HL-60 (cell line): ENCODE measurements around the gene ZSCAN5A.
"Not testable (repeated sequence)": the region's sequence is repeated elsewhere in the genome, so short reads cannot be mapped to it uniquely, and the experiment has no call there.

Source experiments
- DNase-seq, 2 experiments: peaks; one replicate each; pipeline ENCODE4 v3.0.0-alpha.2; 2010 to 2020; ENCODE audit warnings: low read depth in 1 of 2, low spot score in 1 of 2
- H3K27ac ChIP-seq: fragments of 250-450 bp; sonication (Bioruptor Pico); replicated peaks from 2 replicates; pipeline ENCODE4 v1.5.1; 2020; ENCODE audit warnings: mild to moderate bottlenecking, moderate library complexity
- H3K27me3 ChIP-seq: fragments of 250-450 bp; sonication (Bioruptor Pico); 2 replicates; pipeline ENCODE4 v1.5.1; 2021; ENCODE audit warnings: mild to moderate bottlenecking, moderate library complexity; ENCODE audit not compliant: insufficient read depth, poor library complexity, severe bottlenecking
- H3K4me3 ChIP-seq: replicated peaks from 2 replicates; pipeline ENCODE4 v1.5.1; 2011; ENCODE audit warnings: mild to moderate bottlenecking, control low read depth, low read length; ENCODE audit not compliant: insufficient read depth
- GABPA ChIP-seq: IDR thresholded peaks from 2 replicates; pipeline ENCODE4 v1.6.1; 2012; ENCODE audit warnings: low read depth
- POLR2AphosphoS5 ChIP-seq: IDR thresholded peaks from 2 replicates; pipeline ENCODE4 v1.6.1; 2012; ENCODE audit warnings: low read depth
- SPI1 ChIP-seq: IDR thresholded peaks from 2 replicates; pipeline ENCODE4 v1.6.1; 2012; ENCODE audit warnings: low read depth, mild to moderate bottlenecking, borderline replicate concordance
- TF ChIP-seq, protein P1 (sequence below): IDR thresholded peaks from one replicate; pipeline ENCODE4 v1.5.1; 2011; ENCODE audit warnings: low read length, control low read depth, inconsistent platforms; ENCODE audit not compliant: insufficient read depth
- TF ChIP-seq, protein P2 (sequence below): IDR thresholded peaks from 2 replicates; pipeline ENCODE4 v1.6.1; 2012; ENCODE audit warnings: low read depth; ENCODE audit not compliant: insufficient replicate concordance

ZSCAN5A gene

DNA sequence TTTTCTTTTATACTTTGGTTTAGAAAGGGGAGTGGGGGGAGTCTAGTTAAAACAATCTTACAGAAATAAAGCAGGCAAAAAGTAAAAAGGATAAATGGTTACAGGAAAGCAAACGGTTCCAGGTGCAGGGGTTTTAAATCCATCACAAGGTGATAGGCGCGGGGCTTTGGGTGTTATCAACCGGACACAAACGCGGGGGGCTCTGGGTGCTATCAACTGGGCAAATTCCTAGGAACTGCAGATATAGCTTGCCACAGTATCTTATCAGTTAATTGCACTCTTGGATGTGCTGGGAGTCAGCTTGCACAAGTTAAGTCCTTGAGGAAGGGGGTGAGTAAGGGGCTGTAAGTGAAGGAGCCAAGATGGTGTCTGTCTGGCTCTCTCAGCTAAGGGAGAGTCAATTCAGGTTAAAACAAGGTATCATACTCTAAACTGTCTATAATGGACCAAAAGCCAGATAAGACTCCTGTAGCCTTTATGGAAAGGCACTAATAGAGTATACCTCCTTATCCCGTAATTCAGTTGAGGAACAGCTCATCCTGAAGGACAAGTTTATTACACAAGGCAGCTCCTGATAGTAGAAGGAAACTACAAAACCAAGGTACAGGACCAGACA lies 32.6 kb upstream of the ZSCAN5A start:
- TF ChIP-seq, protein P1, sequence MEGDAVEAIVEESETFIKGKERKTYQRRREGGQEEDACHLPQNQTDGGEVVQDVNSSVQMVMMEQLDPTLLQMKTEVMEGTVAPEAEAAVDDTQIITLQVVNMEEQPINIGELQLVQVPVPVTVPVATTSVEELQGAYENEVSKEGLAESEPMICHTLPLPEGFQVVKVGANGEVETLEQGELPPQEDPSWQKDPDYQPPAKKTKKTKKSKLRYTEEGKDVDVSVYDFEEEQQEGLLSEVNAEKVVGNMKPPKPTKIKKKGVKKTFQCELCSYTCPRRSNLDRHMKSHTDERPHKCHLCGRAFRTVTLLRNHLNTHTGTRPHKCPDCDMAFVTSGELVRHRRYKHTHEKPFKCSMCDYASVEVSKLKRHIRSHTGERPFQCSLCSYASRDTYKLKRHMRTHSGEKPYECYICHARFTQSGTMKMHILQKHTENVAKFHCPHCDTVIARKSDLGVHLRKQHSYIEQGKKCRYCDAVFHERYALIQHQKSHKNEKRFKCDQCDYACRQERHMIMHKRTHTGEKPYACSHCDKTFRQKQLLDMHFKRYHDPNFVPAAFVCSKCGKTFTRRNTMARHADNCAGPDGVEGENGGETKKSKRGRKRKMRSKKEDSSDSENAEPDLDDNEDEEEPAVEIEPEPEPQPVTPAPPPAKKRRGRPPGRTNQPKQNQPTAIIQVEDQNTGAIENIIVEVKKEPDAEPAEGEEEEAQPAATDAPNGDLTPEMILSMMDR = no peak
- no peak for TF ChIP-seq GABPA
- TF ChIP-seq, protein P2, sequence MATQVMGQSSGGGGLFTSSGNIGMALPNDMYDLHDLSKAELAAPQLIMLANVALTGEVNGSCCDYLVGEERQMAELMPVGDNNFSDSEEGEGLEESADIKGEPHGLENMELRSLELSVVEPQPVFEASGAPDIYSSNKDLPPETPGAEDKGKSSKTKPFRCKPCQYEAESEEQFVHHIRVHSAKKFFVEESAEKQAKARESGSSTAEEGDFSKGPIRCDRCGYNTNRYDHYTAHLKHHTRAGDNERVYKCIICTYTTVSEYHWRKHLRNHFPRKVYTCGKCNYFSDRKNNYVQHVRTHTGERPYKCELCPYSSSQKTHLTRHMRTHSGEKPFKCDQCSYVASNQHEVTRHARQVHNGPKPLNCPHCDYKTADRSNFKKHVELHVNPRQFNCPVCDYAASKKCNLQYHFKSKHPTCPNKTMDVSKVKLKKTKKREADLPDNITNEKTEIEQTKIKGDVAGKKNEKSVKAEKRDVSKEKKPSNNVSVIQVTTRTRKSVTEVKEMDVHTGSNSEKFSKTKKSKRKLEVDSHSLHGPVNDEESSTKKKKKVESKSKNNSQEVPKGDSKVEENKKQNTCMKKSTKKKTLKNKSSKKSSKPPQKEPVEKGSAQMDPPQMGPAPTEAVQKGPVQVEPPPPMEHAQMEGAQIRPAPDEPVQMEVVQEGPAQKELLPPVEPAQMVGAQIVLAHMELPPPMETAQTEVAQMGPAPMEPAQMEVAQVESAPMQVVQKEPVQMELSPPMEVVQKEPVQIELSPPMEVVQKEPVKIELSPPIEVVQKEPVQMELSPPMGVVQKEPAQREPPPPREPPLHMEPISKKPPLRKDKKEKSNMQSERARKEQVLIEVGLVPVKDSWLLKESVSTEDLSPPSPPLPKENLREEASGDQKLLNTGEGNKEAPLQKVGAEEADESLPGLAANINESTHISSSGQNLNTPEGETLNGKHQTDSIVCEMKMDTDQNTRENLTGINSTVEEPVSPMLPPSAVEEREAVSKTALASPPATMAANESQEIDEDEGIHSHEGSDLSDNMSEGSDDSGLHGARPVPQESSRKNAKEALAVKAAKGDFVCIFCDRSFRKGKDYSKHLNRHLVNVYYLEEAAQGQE = no peak
- no peak for TF ChIP-seq POLR2AphosphoS5
- no peak for TF ChIP-seq SPI1
- no peak for DNase-seq
- no peak overlapping the region for H3K27ac ChIP-seq
- H3K4me3 ChIP-seq = no peak overlapping the region
- no peaks in the 10 kb centered on the region for H3K27me3 ChIP-seq

DNA sequence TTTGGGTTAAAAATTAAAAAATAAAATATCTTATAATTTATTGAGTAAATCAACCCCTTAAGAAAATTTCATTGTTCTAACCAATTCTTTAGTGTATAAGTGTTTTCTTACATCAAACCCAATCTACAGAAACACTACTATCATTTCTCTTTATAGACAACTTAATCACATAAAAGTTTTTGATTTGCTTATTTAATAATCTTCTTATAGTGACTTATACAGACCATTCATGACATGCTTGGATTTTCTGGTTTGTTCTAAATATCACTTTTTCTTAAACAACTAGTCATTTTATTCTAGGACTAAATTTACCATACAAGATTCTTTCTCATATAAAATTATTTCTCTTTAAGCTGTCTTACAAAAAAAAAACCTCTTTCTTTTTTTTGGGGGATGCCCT lies 27.3 kb upstream of the ZSCAN5A start:
- no peak overlapping the region for H3K27ac ChIP-seq
- H3K4me3 ChIP-seq = no peak overlapping the region
- TF ChIP-seq, protein P1 = no peak
- TF ChIP-seq POLR2AphosphoS5 (no peak), SPI1 (no peak), GABPA (no peak)
- TF ChIP-seq, protein P2 = no peak
- DNase-seq = no peak
- H3K27me3 ChIP-seq = no peaks in the 10 kb centered on the region

DNA sequence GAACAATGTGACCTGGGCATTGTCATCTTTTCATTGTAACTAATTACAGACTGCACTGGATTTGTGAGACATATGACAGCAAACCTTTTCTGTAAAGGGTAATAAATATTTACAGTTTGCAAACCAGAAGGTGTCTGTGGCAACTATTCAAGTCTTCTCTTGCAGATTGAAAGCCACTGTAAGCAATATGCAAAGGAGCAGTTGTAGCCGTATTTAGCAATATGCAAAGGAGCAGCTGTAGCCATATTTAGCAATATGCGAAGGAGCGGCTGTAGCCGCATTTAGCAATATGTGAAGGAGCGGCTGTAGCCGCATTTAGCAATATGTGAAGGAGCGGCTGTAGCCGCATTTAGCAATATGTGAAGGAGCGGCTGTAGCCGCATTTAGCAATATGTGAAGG lies 24.4 kb upstream of the ZSCAN5A start:
- not testable (repeated sequence) for DNase-seq, H3K27me3 ChIP-seq, H3K4me3 ChIP-seq, H3K27ac ChIP-seq

DNA sequence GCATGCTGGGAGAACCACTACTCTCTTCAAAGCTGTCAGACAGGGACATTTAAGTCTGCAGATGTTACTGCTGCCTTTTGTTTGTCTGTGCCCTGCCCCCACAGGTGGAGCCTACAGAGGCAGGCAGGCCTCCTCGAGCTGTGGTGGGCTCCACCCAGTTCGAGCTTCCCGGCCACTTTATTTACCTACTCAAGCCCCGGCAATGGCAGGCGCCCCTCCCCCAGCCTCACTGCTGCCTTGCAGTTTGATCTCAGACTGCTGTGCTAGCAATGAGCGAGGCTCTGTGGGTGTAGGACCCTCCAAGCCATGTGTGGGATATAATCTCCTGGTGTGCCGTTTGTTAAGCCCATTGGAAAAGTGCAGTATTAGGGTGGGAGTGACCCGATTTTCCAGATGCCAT lies 22.4 kb upstream of the ZSCAN5A start:
- not testable (repeated sequence) for H3K27me3 ChIP-seq, H3K4me3 ChIP-seq, DNase-seq, H3K27ac ChIP-seq

DNA sequence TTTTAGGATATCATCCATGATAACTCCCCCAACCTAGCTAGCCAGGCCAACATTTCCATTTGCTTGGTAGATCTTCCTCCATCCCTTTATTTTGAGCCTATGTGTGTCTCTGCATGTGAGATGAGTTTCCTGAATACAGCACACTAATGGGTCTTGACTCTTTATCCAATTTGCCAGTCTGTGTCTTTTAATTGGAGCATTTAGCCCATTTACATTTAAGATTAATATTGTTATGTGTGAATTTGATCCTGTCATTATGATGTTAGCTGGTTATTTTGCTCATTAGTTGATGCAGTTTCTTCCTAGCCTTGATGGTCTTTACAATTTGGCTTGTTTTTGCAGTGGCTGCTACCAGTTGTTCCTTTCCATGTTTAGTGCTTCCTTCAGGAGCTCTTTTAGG lies 20.7 kb upstream of the ZSCAN5A start:
- H3K4me3 ChIP-seq, H3K27ac ChIP-seq, H3K27me3 ChIP-seq, DNase-seq: not testable (repeated sequence)
